H1 (cell line): Measurements from ENCODE around the gene ZNF407. TPM values are rescaled to one million over a fixed set of nuclear protein-coding genes. Genes with fewer than 3 reads are reported as not detected.

Source experiments
- GTF2F1 ChIP-seq: IDR thresholded peaks from 2 replicates; pipeline ENCODE4 v1.6.1; 2012; ENCODE audit warnings: low read depth, low read length, improper control_type of control experiment, borderline replicate concordance
- KDM5A ChIP-seq: fragments of 200-600 bp; IDR thresholded peaks from 2 replicates; pipeline ENCODE4 v1.7.1; 2012; ENCODE audit warnings: mild to moderate bottlenecking, low read length, inconsistent platforms, mixed read lengths
- TAF7 ChIP-seq: optimal IDR thresholded peaks from 2 replicates; pipeline ENCODE3; 2011; ENCODE audit warnings: low read depth, mild to moderate bottlenecking, inconsistent platforms, low read length, moderate library complexity, borderline replicate concordance
- polyA plus RNA-seq, 7 experiments: library from polyadenylated mRNA; depleted of rRNA in 3 of 7; stranded (reverse) in 5 of 7; unstranded in 2 of 7; fragments of >200 nt in 5 of 7; fragments of 200-250 nt in 2 of 7; gene quantifications; 1 replicate in 5 of 7; 2 replicates in 1 of 7; 4 replicates in 1 of 7; pipeline versions ENCODE4 v1.2.1 to v1.2.3, GENCODE V29; 2011 to 2013; ENCODE audit warnings: missing spikeins in 2 of 7, mixed read lengths in 2 of 7
- total RNA-seq: library from RNA; stranded (reverse); fragmentation: NEBNext Ultra II Directional; extraction: Animal tissue kit (Norgen Biotek cat#: 25700); gene quantifications from 2 replicates; pipeline ENCODE4 v1.2.1, GENCODE V29; 2021
- TF ChIP-seq, protein P1 (sequence below), 3 experiments: IDR thresholded peaks; 1 replicate in 2 of 3; 2 replicates in 1 of 3; pipeline versions ENCODE4 v1.5.1 to v1.6.1; 2011; ENCODE audit warnings: low read length in 3 of 3, mild to moderate bottlenecking in 3 of 3, inconsistent platforms in 2 of 3, low read depth in 1 of 3, moderate library complexity in 1 of 3; ENCODE audit not compliant: insufficient read depth in 1 of 3; ENCODE audit errors: control extremely low read depth in 1 of 3

ZNF407 gene
- total and polyA plus RNA-seq, 2 of the 8 experiments (the other 6 are each of a cell fraction or from before 2014, with no cell fraction given) = 1.5 to 6.8 TPM

- TF ChIP-seq, protein P1, sequence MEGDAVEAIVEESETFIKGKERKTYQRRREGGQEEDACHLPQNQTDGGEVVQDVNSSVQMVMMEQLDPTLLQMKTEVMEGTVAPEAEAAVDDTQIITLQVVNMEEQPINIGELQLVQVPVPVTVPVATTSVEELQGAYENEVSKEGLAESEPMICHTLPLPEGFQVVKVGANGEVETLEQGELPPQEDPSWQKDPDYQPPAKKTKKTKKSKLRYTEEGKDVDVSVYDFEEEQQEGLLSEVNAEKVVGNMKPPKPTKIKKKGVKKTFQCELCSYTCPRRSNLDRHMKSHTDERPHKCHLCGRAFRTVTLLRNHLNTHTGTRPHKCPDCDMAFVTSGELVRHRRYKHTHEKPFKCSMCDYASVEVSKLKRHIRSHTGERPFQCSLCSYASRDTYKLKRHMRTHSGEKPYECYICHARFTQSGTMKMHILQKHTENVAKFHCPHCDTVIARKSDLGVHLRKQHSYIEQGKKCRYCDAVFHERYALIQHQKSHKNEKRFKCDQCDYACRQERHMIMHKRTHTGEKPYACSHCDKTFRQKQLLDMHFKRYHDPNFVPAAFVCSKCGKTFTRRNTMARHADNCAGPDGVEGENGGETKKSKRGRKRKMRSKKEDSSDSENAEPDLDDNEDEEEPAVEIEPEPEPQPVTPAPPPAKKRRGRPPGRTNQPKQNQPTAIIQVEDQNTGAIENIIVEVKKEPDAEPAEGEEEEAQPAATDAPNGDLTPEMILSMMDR (IDR thresholded peaks at IDR 0.05; ENCODE audit: control extremely low read depth in 1 of 3, insufficient read depth in 1 of 3, low read depth in 1 of 3, low read length in 3 of 3) = no peak
- TF ChIP-seq KDM5A (no peak), GTF2F1 (no peak), TAF7 (no peak)
Measured at GRCh38 chr18:75008186-75008585, 410.5 kb downstream of the ZNF407 start (continued).
